ENCODE data around the gene RXFP1. TPM values are rescaled to one million over a fixed set of nuclear protein-coding genes. Genes with fewer than 3 reads are reported as not detected.

Gene RXFP1
- total and polyA plus RNA-seq, 2 experiments from 2014 or later, result not detected

GRCh38 chr4:158534727-158535126 is 13.0 kb downstream of the RXFP1 start:
- no peak for DNase-seq (ENCODE audit: low read depth in 1 of 2, low spot score in 1 of 2)
- Histone ChIP-seq H3K27me3 (no peaks in the 10 kb centered on the region), H3K4me3 (no peak overlapping the region), H3K9me3 (ENCODE audit: low read depth) (no peaks in the 10 kb centered on the region), H3K36me3 (no peaks in the 10 kb centered on the region), H3K4me1 (ENCODE audit: low read depth) (no peaks in the 10 kb centered on the region), H3K27ac (no peak overlapping the region)
- no peak for TF ChIP-seq CTCF (IDR thresholded peaks at IDR 0.05; ENCODE audit: low read depth, low read length)

GRCh38 chr4:158535130-158535614 is 13.5 kb downstream of the RXFP1 start:
- TF ChIP-seq CTCF (IDR thresholded peaks at IDR 0.05; ENCODE audit: low read depth, low read length), result no peak
- Histone ChIP-seq H3K9me3 (ENCODE audit: low read depth) (no peaks in the 10 kb centered on the region), H3K27me3 (no peaks in the 10 kb centered on the region), H3K27ac (no peak overlapping the region), H3K4me1 (ENCODE audit: low read depth) (no peaks in the 10 kb centered on the region), H3K4me3 (no peak overlapping the region), H3K36me3 (no peaks in the 10 kb centered on the region)
- peak in 1 of 2 donors; percentile 61 for DNase-seq (ENCODE audit: low read depth in 1 of 2, low spot score in 1 of 2)

GRCh38 chr4:158536833-158537232 is 15.2 kb downstream of the RXFP1 start:
- DNase-seq (ENCODE audit: low read depth in 1 of 2, low spot score in 1 of 2), result no peak

GRCh38 chr4:158538176-158538575 is 16.5 kb downstream of the RXFP1 start:
- Histone ChIP-seq H3K36me3 (no peaks in the 10 kb centered on the region), H3K27ac (no peak overlapping the region), H3K27me3 (no peaks in the 10 kb centered on the region), H3K9me3 (ENCODE audit: low read depth) (no peaks in the 10 kb centered on the region), H3K4me3 (no peak overlapping the region), H3K4me1 (ENCODE audit: low read depth) (no peaks in the 10 kb centered on the region)
- DNase-seq (ENCODE audit: low read depth in 1 of 2, low spot score in 1 of 2), result peak in 1 of 2 donors; percentile 66
- TF ChIP-seq CTCF (IDR thresholded peaks at IDR 0.05; ENCODE audit: low read depth, low read length), result no peak

More at GRCh38 chr4:158536833-158537232, 15.2 kb downstream of the RXFP1 start:
- Histone ChIP-seq H3K27ac (no peak overlapping the region), H3K27me3 (no peaks in the 10 kb centered on the region), H3K4me1 (ENCODE audit: low read depth) (no peaks in the 10 kb centered on the region), H3K4me3 (no peak overlapping the region), H3K36me3 (no peaks in the 10 kb centered on the region), H3K9me3 (ENCODE audit: low read depth) (no peaks in the 10 kb centered on the region)
- TF ChIP-seq CTCF (IDR thresholded peaks at IDR 0.05; ENCODE audit: low read depth, low read length), result no peak

- no peak for DNase-seq (ENCODE audit: low read depth in 1 of 2, low spot score in 1 of 2)
- Histone ChIP-seq H3K4me1 (ENCODE audit: low read depth) (no peaks in the 10 kb centered on the region), H3K4me3 (no peak overlapping the region), H3K36me3 (no peaks in the 10 kb centered on the region), H3K27ac (no peak overlapping the region), H3K9me3 (ENCODE audit: low read depth) (no peaks in the 10 kb centered on the region), H3K27me3 (no peaks in the 10 kb centered on the region)
- TF ChIP-seq CTCF (IDR thresholded peaks at IDR 0.05; ENCODE audit: low read depth, low read length), result no peak
These were observed 17.2 kb downstream of the RXFP1 start for GRCh38 chr4:158538911-158539310.

Measured in cardiac muscle cell (in vitro differentiated cells and primary cell).